Suppressor macrophage treated with lipopolysaccharide for 4 hours (primary cell): ENCODE data around the gene SORBS2.
"Not testable (repeated sequence)": the region's sequence is repeated elsewhere in the genome, so short reads cannot be mapped to it uniquely, and the experiment has no call there.

Experiments used
- DNase-seq: peaks from one replicate; pipeline ENCODE4 v3.0.0-alpha.2; 2020

SORBS2 gene, protein sequence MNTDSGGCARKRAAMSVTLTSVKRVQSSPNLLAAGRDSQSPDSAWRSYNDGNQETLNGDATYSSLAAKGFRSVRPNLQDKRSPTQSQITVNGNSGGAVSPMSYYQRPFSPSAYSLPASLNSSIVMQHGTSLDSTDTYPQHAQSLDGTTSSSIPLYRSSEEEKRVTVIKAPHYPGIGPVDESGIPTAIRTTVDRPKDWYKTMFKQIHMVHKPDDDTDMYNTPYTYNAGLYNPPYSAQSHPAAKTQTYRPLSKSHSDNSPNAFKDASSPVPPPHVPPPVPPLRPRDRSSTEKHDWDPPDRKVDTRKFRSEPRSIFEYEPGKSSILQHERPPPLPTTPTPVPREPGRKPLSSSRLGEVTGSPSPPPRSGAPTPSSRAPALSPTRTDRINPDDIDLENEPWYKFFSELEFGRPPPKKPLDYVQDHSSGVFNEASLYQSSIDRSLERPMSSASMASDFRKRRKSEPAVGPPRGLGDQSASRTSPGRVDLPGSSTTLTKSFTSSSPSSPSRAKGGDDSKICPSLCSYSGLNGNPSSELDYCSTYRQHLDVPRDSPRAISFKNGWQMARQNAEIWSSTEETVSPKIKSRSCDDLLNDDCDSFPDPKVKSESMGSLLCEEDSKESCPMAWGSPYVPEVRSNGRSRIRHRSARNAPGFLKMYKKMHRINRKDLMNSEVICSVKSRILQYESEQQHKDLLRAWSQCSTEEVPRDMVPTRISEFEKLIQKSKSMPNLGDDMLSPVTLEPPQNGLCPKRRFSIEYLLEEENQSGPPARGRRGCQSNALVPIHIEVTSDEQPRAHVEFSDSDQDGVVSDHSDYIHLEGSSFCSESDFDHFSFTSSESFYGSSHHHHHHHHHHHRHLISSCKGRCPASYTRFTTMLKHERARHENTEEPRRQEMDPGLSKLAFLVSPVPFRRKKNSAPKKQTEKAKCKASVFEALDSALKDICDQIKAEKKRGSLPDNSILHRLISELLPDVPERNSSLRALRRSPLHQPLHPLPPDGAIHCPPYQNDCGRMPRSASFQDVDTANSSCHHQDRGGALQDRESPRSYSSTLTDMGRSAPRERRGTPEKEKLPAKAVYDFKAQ (N-terminal part only)

DNA sequence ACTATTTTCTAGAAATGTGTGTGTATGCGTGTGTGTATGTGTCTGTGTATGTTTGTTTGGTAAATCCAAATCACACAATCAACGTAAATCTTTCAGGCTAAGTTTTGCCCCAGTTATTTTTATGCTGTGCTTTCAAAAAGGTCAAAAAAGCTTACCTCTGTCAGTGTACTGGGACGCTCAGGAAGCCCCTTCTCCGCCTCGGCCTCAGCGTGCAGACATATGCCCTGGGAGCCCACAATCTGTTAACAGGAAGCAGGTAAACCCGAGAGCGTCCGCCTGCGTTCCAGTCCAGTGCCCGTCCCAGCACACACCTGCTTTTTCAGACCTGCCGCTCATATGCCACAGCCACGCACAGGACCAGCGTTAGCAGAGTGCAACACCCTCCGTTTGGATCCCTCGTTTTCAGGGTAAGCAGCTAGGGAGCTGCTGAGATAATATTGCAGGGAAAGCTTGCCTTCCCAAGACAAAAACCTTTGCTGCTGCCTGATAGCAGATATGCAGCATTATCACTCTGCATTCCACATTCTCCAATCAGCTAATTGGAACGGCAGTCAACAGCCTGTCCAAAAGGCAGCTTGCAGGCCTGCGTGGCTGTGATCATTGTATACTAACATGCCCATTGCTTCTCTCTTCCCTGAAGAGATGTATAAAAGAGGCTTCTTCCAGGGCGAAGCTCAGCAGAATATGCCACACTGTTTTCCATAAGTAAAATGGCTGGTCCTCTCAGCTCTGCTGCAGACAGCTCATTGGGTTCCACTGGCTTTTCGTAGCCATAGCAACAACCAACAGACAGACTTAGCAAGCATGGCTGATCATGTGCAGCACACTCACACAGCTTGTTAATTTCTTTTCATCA, at the start of gene SORBS2:
SORBS2 (minus strand) TSS at position 686 of the 856 bp plus-strand sequence. CDS start 121,623 bp downstream, outside the sequence.
- no peak for DNase-seq

DNA sequence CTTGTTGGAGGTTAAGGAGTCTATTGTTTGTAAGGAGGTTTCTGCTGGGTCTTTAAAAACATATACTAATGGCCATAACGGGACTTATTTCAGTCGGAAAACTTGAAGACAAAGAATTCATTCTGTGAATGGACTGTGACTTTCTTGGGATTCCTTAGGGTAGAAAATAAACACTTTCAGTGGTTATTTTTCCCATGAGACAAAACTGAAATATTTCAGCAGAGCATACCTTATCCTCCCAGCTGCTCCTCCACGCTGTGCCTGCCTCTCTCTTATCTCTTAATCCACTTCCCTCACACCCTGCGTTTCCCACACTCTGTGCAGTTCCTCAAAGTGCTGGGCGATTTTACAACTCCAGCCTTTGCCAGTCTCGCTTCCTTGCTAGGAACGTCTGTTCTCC, 47.1 kb upstream of the SORBS2 start:
- no peak for DNase-seq

DNA sequence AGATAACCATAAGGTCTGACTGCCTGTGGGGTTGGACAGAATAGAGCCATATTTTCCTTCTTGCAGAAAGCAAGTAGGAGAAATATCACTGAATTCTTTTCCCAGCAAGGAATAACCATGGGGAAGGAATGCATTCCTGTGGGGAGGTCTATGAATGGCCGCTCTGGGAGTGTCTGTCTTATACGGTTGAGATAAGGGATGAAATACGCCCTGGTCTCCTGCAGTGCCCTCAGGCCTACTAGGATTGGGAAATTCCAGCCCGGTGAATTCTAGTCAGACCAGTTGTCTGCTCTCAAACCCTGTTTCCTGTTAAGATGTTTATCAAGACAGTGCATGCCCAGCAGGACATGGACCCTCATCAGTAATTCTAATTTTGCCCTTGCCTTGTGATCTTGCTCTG, 45.6 kb upstream of the SORBS2 start:
- not testable (repeated sequence) for DNase-seq

DNA sequence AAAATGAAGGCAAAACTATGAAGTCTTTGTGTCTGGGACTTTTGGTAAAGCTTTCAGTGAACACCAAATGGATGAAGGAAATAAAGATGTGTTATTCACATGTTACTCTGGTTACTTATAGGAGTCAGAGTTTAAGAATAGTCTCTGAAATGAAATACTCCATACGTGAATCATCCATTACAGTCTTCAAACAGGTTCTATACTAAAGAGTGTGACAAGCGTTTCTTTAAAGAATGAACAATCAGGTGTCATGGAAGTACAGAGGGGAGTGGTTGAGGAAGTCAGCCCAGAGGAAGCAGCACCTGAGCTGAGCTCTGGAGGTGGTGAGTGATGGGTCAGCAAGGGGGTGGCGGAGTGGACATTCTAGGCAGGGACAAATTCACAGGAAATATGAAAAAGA, 41.8 kb upstream of the SORBS2 start:
- DNase-seq: no peak

DNA sequence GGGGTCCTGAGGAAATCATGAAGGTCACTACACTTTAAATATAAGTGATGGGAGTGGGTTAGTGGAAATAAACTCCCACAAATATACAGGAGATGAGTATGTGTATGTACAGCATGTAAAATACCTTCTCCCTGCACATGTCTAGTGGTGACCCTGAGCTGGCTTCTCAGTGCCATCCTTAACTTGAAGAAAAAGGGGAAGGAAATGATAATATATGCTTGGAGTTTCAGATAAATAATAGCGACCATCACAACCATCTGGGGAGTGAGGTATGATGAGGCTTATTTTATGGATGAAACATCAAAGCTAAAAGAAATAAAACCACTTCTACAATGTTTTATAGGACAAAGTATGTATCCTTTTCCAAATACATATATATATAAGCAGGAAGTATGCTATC, 41.0 kb upstream of the SORBS2 start:
- DNase-seq: no peak

DNA sequence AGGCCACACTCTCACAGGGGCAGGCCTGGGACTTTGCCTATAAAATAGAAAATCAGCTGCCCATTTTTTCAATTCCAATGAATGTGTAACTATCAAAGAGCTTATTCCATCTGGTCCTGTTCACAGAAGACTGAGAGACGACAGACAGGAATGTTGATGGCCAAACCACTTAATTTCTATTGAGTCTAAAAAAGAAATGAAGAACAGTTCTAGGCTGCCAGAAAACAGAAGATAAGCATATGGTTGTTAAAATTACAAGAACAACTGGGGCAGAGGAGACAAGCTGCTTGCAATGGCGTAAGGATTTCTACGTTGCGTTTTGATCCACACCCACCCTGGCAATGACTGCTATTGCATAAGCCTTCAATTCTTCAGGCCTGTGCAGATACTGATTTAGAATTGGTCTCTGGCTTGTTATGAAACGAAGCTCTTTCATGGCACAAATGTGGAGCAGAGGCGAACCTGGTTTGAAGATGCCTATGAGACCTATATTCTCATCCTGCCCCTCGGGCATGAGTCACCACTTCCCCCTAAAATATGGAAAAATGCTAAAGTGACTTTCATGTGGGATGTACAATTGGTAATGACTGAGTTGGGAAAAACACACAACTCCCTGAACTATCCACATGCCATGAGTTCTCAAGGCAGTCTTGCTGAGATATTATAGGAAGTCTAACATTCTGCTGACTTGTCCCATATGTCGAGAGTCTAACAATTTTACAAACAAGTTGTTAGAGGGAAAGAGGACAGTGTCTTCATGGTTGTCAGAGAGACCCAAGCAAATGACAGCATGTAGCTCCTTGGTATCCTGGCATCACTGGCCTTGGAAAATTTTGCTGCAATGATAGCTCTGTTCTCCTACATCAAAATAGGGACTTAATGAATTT, 37.9 kb upstream of the SORBS2 start:
- no peak for DNase-seq

DNA sequence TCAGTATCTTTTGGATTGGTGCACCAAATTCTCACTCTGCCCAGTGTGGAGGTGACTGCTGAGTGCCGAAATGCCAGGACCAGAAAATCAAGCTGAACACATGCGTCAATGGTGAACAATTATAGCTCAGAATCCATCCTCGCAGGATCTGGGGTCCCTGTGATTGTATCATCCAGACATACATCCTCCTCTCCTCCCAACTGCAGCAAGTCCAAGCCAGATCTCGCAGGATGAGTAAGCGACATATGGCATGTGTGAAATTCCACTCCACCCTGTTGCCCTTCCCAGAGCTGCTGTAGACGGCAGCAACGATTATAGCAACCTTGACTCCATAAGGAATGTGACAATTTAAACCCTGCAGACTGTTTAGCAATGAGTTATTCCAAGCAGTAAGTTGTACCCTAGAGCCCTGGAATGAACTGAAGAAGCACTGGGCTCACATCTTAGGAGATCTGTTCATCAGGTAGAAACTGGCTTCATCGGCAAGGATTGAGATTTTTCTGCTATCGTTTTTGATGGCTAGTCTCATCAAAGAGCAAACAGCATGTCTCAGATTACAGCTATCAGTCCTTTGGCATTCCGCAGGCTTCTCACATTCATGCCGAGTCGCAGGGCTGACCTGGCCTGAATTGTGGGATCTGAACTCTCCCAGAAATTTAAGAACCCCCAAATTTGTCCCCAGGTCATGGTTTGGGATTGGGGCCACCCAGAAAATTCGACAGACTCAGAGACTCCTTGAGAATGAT, 35.5 kb upstream of the SORBS2 start:
- no peak for DNase-seq

DNA sequence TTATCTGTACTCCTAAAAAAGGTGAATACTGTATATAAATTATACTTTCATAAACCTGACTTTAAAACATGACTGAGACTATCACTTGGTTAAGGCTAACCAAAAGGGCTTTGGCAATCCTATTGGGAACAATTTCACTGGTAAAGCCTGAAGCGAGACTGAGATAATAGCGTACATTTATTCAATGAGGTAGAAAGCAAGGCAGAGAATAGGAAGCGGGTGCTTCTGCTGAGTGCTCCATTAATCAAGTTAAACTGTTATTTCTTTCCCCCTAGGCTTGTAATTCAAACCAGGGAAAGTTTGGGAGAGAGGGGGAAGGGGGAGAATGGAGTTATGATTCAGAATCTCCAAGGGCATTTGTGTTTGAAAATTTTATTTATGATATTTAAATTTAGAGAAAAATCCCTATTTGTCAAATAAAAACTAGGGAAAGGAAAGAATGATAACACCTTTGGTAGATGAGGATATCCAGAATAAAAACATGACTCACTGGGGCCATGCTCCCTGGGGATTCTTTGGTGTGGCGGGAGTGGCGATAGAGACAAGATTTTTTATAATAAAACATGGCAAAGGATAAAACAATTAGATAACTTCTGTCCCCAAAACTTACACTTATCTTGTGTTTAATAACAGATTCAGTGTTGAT, 34.6 kb upstream of the SORBS2 start:
- no peak for DNase-seq

DNA sequence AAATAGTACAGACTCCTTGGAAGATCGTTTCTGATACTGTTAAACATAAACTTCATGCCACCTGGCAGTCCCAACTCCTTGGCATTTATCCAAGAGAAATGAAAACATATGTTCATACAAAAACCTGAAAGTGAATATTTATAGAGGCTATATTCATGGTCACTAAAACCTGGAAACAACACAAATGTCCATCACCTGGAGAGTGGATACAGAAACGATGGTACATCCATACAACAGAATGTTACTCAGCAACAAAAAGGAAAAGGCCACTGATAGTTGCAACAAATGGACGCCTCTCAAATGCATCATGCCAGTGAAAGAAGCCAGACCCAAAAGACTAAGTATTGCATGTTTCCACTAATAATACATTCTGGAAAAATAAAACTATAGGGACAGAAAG, 34.0 kb upstream of the SORBS2 start:
- no peak for DNase-seq

DNA sequence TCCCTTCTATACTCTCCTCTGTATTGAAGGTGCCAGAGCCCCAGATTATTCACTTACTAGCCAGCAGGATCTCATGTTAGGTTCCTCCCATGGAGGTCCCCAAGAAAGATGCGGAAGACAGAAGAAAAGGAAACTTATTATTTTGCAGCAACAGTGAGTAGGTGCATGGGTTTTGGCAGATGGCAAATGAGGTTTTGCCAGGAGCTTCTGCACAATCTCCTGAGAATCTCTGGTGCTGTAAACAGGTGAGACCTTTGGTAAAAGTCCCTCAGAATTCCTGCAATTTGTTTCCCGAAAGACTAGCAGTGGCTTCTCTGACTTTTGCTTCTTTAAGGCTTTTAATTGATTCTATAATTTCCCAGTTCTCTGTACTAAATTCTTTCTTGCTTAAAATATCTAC, 29.5 kb upstream of the SORBS2 start:
- DNase-seq: no peak

DNA sequence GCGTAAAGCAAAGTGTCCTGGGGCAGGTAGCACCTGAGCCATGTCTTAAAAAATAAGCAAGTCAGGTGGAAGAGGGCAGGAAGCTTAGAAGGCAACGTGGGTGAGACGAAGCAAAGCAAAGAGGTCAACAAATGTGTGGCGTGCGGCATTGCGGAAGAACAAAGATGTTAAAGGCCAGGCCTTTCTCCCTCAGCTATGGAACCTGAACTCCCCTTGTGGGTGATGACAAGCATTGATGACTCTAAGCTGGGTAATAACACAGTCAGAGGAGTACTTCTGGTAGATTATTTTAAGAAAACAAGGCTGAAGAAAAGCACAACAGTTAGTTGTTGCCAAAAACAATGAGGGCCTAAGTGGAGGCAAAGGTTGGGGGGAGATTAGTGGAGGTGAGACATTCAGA, 29.0 kb upstream of the SORBS2 start:
- no peak for DNase-seq

DNA sequence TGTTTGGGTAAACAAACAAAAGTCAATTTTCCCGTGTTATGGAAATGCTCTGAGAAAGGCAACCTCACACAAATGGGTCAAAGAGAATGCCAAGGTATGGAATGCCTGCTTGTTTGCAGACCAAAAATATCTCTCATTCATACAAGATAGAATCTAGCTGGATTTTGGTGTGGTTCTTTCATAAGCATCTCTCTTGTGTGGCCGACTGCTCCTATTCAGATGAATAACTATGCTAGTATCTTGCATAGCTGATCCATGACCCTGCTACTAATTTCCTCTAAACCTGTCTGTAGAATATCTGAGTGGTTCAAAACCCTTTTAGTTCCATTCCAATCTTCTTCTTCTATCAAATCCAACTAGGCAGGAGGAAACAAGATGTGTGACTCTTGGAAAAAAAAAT, 28.2 kb upstream of the SORBS2 start:
- DNase-seq: no peak

DNA sequence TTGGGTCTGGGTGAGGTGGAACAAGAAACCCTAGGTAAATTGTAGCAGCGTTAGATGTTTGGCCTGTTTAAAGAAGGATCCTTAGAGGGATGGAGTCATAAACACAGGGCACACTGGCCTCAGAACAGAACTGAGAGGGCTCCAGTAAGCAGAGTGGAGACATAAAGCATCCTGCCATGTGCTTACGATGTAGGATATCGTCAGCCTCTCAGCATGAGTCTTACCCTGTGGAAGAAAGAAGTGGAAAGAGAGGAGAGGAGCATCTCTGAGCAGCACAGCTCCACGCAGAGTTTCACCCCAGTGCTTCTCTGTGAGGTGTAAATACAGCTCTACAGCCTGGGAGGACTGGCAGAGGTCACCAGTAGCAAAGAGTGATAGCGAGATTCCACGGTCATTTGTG, 27.8 kb upstream of the SORBS2 start:
- DNase-seq: no peak

DNA sequence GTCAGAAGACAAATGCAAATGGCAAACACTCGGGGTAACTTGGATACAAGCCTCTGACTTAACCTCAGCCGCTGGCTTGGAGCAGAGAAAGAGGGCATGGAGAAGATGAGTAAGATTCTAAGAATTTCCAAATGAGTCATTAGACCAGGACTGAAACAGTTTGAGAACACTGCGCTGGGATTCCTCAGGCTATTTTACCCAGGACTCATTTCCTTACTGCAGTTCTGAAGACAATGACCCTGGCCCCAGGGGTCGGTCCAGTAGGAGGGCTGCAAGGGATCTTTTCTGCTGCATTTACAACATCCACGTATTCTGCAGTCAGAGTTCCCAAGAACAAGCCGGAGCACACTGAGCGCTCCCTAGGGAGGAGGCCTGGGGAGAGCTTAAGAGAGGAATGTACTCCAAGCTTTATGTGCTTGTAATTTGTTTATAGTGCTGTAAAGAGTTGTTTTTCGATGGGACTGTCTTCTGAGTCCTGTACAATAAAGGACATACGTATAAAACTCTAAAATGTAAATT, 27.3 kb upstream of the SORBS2 start:
- no peak for DNase-seq

DNA sequence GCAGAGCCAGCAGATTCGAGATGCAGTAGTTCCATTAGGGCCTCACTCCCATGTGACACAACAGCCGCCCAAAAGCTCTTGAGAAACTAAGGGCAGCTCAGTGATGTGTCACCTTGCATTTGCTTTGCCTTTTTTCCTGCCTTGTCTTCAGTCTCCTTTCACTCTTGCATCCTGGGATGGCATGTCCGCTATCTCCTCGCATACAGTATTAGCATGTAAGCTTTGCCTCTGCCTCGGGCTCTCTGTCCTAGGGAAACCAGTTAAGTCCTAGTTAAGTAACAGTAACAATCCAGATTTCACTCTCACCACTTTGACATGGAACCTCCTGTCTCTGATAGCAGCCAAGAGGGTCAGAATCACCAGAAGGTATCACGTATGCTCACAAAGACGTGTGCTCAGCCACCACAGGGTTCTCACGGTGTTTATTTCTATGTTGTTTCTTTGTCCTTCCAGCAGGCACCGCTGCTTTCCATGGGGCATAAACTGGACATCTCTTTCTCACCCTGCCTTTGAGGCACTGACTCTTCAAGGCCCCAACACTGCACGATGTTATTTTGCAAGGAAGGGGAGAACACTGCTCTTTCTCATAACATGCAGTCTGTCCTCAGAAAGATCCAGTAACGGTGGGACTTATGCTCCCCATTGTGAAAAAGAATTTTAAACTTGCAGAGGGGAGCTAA, 26.7 kb upstream of the SORBS2 start:
- DNase-seq: no peak

DNA sequence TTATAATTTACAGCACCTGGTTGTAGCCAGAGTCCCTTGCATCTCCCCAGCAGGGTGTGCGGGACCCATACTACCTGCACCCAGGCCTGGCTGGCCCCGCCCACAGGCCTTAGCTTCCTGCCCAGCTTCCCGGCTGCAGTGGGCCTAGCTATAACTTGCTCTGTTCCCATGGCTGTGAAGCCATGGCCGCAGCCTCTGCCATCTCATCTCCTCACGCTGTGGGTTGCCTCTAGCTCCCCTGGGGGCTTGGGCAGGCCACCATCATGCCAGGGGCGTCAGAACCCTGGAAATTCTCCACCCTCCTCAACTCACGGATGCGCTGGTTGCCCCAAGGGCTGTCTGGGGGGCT, 26.1 kb upstream of the SORBS2 start:
- DNase-seq: no peak

DNA sequence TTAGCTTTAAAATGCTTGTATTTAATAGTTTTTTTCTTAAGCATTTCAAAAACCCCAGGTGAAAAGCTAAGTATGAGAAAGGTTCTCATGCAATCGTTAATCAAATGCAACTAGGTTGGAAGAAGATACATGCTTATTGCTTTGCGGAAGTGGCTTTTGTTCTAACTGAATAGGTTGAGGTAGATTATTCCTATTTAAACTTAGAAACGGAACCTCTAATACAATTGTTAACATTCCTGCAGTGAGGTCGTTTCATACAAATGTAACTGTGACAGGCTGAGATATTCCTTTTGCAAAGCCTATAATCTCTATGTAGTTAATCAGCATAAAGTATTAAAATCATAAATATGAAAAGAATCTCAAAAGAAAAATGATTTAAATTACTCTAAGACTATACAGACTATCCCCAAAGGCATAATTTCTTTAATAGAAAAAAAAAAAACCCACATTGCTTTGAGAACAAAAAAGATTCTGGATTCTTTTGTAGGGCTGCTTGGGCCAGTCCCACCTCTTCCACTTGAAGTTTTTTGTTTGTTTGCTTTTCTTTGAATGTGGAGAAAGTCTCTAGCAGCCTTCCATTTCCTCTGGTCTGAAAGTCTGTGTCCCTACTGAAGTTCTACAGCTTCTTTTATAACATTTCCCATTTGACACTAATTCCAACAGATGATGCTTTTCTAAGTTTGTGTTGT, 25.6 kb upstream of the SORBS2 start:
- no peak for DNase-seq

DNA sequence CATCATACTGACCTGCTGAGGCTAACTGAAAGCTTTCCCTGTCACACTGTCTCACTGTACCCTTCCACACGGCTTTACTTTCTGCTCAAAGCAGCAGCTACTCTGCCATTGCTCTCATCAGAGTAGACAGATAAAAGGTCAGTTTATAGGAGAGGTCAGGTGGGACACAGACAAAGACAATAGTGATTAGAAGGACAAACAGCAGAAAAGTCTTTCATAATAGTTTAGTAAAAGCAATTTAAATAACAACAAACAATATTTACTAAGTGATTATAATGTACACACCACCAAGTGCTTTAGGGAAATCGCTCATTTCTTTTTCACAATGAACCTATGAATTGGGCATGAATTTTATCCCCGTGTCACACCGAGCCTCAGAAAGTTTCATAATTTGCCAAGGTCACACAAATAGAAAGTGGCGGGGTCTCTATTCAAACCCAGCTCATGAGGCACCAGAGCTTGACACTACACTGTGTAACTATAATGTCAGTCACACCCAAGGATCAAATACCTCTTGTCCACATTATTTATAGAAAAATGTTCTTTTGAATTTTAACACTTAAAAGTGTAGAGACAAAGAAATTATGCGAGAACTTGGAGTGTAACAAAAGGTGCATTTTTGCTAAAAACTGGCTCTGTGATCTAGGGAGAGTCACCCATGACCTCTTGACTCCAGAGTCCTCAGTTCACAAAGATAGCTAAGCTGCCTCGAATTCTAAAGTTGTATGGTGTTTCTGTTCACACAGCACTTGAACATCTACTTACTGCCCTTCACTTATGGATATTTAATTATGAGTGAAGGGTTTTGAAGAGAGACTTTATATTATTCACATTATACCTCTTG, 24.5 kb upstream of the SORBS2 start:
- no peak for DNase-seq
